T1000 (cell line): ENCODE data around the gene NRARP.
"Not testable (repeated sequence)": the region's sequence is repeated elsewhere in the genome, so short reads cannot be mapped to it uniquely, and the experiment has no call there.

Source experiments
- DNase-seq: peaks from one replicate; lab custom pipeline; 2025; ENCODE audit warnings: mixed read lengths; lab: John Stamatoyannopoulos, UW

The NRARP gene

DNA sequence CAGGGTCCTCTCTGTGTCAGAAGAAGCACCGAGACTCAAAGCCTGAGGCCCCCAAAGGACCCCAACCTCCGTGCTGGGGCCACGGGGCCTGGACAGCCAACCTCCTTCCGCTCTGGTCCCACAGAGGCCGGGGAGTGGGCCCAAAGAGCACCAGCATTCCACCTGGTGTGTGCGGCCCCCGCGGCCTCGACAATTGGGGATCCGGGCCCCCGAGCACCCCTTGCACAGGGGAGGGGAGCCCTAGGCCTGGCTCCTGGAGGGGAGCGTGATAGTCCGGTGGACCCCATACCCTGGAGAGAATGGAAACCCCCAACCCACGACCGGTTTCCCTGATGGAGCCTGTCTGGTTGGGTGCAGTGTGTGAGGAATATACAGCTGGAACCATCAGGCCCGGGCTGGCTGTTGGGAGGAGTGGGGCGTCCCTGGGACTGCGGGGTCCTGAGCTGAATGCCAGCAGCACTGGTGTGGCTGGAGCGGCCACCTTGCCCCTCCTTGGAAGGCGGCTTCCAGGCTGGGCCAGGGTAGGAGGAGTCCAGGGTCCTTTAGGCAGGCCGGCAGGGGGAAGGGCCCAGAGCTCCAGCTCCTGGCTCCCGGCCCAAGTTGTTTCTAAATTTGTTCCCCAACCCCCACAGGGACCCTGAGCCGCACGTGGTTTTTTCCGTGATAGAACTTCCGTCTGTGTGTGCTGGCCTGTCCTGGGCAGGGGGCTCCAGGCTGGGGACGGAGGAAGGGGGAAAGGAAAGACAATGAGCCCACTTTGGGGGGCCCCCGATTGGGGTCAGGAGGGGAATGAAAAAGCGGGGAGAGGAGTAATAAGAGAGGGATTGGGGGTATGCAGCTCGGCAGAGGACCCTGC lies 25.4 kb downstream of the NRARP start:
- DNase-seq, result no peak

DNA sequence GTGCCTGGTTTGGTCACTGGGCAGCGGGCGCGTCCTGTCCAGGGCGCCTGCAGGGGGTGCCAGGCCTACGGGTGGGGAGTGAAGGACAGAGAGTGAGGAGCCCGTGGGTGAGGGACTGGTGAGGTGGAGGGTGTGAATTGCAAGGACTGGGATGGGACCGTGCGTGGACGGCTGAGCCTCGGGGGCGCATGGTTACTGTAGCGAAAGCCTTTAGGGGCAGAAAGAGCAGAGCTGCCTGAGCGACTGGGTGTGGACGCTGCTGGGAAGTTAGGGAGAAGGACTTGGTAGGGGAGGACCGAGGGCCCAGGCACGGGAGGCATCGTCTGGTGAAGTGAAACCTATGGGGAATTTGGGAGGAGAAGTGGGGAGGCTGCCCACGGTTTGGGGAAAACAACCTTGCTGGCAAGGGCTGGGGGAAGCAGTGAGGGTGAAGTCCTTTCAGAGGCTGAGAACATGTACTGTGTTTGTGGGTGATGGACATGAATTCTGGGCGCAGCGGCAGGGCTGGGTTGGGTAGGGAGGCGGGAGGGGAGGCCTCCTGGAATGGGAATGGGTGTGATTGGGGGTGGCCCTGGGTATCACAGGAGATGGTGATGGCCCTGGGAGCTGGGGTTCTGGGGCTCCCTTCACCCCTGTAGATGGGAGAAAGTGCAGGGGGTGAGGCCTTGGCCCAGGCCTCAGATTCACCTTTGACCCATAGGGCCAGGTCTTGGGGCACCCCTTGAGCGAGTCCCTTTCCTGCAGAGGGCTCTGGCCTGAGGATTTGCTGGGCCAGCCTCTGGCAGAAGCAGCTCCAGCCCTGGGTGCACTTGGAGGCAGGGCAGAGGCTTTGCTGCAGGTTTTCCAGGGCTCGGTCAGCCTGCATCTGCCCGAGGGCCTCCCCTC lies 26.2 kb downstream of the NRARP start:
- DNase-seq, result no peak

DNA sequence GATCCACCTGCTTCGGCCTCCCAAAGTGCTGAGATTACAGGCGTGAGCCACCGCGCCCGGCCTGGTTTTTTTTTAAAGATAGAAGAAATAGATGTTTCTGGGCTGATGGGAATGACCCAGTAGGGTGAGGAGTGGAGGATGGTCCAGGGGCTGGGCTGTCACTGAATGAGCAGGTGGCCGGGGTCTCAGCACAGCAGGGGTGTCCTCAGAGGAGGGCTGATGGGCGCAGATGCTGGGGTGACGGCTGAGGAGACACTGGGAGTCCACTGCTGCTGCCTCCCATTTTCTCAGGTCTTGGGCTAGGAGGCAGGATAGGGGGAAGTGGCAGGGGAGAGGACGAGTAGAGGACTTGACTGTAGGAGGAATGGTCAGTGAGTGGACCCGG lies 26.9 kb downstream of the NRARP start:
- DNase-seq, result no peak

DNA sequence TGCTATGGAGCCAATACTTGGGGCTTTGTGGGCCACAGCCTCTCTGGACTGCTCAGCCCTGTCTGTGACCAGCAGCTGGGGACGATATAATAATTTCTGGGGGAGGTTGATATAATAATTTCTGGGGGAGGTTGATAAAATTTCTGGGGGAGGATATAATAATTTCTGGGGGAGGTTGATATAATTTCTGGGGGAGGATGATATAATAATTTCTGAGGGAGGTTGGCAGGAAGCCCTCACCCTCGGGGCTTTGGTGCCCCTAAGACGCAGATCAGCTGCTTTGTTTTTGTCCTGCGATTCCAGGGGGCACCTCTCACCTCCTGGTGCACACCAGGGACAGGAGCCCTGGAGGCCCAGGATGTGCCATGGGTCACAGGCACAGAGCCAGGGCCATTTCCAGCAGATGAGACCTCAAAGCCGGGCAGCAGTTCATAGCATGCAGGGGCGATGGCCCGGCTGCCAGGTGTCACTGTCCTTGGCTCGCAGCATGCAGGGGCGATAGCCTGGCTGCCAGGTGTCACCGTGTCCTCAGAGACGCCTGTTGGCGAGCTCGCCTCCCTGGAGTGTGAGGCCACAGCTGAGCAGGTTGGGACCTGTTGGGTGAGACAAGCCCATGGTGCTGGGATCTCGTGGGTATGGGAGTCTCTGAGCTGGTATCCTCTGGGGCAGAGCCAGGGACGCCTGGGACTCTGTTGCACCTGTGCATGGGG lies 28.3 kb downstream of the NRARP start:
- no peak for DNase-seq

DNA sequence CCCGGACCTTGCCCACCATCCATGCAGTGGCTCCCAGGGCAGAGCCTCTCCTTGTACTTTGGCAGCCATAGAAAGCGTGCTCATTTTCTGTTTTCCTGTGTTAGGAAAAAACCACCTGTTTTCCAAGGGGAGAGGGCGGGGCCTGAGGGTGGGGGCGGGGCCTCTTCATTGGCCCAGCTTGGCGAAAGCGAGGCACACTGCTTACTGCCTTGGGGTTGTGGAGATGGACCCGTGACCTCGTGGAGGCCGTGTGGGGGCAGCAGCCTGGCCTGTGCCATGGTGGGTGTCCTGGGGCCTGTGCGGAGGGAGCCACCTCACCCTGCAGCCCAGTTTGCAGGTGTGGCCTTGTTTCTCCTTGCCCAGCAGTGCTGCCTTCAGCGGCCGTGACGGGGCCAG lies 29.0 kb downstream of the NRARP start:
- no peak for DNase-seq

DNA sequence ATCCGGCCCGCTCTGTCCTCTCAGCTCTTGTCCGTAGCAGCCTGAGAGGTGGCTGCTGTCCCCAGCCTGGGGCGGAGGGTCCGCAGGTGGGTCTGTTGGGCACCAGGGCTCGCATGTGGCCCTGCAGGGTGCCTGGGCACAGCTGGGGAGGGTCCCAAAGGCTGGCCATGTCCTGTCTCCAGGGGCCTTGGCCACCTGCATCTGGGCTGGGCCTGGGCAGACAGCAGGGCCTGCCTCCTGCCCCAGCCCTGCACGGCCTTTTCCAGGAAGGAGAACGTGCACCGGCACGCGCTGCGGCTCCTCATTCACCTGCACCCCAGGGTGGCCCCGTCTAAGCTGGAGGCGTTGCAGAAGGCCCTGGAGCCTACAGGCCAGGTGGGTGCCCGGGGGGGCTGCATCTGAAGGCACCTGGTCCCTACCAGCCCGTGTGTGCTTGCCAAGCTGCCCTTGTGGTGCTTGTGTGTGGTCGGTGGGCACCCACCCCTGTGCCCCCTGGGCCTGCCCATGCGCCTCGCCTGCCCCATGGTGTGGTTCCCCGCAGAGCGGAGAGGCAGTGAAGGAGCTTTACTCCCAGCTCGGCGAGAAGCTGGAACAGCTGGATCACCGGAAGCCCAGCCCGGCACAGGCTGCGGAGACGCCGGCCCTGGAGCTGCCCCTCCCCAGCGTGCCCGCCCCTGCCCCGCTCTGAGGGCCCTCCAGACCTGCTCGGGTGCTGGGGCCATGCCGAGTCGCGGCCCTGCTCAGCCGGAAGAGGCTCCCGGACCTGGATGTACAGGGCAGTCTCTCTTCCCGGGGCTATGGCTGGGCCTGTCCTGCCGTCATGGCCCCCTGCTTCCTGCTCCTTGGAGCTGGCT lies 29.6 kb downstream of the NRARP start:
- no peak for DNase-seq

DNA sequence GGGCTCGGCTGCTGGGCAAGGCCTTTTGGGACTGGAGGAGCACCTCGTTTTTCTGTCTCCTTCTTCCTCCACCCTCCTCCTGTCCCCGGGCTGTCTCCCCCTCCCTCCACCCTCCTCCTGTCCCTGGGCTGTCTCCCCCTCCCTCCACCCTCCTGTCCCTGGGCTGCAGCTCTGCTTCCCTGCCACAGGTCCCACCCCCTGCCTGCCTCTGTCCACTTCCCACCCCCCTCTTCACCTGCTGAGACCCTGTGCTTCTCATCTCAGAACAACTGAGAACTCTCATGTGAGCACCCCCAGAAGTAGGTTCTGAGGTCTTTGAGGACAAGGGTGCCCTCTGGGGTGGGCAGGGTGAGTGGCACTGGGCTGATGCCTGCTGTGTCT lies 30.4 kb downstream of the NRARP start:
- DNase-seq, result no peak

DNA sequence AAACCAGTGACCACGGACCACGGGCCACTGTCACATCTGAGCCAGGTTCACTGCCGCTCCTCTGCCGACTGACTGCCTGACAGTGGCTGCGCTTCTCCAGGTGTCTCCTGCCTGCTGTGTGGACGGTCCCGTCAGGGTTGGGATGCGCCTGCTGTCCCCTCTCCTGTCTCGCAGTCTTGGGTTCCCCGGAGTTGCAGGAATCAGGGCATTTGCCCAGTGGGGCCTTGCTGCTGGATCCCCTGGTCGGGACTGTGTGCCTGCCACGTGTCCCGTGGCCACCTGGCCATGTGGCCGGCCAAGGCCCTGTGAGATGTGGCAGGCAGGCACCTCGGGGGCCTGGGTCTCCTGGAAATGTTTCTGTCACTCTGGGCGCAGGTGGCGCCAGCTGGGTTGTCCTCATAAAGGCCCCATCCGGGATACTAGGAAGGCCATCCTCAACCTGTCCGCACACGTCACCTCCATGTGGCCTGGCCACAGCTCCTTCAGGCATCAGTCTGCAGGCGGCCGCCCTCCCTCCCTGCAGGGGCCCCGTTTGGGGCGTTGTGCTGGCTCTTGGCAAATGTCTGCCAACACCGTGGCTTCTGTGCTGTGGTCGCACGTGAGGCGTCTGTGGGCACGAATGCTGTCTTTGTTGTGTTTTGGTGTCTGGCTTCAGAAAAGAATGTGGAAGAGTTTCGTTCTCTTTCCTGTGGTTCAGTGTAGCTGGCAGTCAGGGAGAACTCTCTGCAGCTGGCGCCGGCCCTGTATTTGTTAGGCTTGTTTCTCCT lies 31.0 kb downstream of the NRARP start:
- DNase-seq, result no peak

DNA sequence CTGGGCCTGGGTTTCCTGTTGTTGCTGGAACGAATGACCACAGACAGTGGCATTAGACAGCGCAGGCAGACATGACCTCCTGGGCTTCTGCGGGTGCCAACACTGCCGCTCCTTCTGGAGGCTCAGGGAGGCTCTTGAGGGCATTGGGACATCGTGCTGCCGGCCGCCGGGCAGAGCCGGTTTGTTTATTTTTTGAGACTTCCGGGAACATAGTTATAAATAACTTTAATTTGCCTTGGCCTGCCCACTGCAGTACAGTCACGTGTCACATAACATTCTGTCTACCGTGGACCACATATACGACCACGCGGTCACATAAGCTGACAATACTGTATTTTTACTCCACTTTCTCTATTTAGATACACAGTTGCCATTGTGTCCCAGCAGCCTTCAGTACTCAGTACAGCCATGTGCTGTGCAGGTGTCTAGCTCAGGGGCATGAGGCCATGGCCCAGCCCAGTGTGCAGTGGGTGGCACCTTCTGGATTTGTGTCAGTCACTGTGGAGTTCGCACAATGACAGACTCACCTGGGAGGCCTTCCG lies 32.8 kb downstream of the NRARP start:
- no peak for DNase-seq

DNA sequence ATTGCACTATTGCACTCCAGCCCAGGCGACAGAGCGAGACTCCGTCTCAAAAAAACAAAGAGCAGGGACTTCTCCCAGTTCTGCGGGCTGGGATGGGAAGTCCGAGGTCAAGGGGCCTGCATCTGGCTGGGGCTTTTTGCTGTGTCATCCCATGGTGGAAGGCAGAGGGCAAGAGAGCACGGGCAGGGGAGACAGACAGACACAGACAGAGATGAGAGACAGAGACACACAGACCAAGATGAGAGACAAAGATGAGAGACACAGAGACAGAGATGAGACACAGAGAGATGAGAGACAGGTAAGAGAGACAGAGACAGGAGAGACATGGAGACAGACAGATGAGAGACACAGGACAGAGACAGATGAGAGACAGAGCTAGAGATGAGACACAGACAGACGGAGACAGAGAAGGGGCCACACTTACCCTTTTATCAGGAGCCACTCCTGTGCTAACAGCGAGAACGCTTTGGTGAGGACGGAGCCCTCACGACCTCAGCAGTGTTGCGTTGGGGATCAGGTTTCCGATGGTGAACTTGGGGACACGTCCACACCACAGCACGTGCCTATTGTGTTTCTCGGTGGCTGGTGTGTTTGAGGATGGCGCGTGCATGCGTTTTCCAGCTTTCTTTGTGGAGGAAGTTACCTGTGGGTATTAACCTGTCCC lies 33.4 kb downstream of the NRARP start:
- DNase-seq, result no peak

DNA sequence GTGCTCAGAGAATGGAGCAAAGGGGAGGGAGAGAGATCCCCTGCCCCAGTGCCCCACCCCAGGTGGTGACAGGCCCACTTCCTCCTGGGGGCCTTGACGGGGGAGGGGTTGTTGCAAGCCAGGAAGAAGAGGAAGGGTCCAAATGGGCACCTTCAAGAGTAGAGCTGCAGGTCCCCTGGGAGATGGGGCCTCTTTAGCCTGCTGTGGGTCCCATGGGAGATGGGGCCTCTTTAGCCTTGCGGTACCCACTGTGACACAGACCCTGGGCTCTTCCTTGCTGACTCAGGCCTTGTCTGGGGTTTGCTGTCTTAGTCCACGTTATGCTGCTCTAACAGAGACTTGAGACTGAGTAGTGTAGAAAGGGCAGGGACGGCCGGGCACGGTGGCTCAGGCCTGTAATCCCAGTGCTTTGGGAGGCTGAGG lies 34.1 kb downstream of the NRARP start:
- no peak for DNase-seq

DNA sequence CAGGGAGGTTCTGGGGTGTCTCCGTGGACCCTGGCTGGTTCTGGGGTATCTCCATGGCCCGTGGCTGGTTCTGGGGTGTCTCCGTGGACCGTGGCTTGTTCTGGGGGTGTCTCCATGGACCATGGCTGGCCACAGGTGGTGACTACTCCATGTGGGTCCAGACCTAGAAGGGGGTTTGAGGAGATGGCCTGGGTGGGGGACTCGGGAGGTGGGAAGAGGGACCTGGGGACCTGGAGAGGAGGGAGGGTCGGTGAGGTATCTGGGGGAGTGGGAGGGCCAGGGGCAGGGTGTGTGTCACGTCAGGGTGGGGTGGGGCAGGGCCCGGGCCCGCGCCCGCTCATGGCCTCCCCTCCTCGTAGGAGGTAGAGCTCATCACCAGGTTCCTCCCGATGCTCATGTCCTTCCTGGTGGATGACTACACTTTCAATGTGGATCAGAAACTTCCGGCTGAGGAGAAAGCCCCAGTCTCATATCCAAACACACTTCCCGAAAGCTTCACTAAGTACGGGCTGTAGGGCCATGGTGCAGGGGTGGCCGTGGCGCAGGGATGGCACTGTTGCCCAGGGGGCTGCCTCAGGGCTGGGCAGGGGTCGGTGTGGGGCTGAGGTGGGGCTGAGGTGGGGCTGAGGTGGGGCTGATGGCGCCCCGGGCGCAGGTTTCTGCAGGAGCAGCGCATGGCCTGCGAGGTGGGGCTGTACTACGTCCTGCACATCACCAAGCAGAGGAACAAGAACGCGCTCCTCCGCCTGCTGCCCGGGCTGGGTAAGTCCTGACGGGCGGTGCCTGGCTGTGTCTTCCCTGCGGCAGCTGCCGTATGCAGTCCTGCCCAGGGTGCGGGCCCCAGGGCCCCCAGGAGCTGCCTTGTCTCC lies 35.3 kb downstream of the NRARP start:
- no peak for DNase-seq

DNA sequence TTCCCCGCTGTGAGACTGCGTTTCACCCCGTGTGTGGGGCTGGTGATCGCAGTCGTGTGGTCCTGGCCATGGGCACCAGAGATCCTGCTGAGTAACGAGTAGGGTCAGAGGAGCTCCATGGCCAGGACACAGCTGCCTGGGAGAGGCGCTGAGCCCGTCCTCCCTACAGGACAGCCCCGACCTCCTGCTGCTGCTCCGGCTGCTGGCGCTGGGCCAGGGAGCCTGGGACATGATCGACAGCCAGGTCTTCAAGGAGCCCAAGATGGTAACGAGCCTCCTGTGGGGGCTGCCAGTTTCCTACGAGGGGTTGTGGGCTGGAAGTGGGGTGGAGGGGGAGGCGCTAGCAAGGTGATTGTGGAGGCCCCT lies 35.9 kb downstream of the NRARP start:
- DNase-seq, result no peak

DNA sequence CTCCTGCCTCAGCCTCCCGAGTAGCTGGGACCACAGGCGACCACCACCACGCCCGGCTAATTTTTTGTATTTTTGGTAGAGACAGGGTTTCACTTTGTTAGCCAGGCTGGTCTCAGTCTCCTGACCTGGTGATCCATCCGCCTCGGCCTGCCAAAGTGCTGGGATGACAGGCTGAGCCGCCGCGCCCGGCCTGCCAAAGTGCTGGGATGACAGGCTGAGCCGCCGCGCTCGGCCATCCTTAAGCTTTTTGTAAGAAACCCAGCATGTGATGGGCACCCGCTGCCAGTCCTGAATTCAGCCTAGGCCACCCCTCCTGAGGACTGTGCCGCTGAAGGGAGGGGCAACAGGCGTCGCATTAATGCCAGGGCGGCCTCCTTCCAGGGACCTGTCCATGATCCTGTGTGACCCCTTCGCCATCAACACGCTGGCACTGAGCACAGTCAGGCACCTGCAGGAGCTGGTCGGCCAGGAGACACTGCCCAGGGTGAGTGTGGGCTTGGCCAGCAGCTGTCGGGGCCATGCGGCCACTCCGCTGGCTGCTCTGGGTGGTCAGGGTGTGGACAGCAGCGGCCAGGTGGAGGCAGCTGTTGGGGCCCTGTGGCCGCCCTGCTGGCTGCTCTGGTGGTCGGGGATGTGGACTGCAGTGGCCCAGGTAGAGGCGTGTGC lies 36.4 kb downstream of the NRARP start:
- no peak for DNase-seq

DNA sequence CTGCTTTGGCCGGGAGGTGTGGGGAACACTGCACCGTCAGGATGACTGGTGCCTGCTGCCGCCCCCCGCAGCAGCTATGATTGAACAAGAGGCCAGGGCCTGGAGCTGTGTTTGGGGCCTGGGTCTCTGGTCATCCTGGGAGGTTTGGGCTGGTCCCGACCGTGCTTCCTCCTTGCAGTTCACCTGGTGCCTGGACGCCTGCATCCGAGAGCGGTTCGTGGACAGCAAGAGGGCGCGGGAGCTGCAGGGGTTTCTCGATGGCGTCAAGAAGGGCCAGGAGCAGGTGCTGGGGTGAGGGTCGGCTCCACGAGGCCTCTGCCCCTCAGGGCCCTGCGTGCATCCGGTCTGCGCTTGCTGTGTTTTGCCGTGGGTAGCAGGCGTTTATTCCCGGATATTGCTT lies 38.0 kb downstream of the NRARP start:
- DNase-seq, result no peak

DNA sequence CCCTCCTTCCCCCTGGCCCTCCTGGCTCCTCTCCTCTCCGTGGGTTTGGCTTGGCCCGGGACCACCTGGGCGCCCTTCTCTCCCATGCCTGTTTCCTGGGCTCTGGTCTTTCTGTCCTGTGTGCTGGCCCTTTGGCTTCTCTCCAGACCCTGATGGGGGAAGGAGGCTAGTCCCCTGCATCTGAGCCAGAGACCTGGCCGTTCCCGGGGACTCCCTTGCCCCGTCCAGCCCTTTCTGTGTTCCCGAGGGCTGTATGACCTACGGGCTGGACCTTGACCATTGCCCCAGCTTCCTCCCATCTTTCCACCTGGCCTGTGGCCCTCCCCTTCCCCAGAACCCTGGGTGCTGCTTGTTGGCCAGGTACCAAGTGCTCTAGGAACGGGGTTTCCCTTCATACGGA lies 38.6 kb downstream of the NRARP start:
- DNase-seq, result no peak

DNA sequence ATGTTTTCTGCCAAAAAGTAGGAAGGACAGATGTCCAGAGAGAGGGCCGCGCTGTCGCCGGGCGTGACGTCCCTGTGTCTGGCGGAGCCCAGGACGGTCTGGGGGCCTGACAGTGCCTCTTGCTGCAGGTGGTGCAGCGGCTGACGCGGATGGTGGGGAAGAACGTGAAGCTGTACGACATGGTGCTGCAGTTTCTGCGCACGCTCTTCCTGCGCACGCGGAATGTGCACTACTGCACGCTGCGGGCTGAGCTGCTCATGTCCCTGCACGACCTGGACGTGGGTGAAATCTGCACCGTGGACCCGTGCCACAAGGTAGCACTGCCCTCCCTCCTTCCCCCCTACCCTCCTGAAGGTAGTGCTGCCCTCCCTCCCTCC lies 39.2 kb downstream of the NRARP start:
- no peak for DNase-seq

DNA sequence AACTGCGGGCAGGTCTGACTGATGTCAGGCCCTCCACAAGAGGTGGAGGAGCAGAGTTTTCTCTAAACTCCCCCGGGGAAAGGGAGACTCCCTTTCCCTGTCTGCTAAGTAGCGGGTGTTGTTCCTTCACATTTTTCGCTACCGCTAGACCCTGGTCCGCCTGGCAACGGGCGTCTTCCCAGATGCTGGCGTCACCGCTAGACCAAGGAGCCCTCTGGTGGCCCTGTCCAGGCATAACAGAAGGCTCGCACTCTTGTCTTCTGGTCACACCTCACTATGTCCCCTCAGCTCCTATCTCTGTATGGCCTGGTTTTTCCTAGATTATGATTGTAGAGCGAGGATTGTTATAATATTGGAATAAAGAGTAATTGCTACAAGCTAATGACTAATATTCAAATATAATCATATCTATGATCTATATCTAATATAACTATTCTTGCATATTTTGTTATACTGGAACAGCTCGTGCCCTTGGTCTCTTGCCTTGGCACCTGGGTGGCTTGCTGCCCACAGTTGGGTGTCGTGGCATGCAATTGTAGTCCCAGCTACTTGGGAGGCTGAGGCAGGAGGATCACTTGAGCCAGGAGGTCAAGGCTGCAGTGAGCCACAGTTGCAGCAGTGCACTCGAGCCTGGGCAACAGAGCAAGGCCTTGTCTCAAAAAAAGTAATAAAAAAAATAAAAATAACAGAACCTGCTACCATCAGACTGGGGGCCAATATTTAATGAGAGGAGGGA lies 39.7 kb downstream of the NRARP start:
- DNase-seq, result not testable (repeated sequence)
